GM19463 (cell line): ENCODE measurements around the gene MORN5.

Experiments
- ATAC-seq: cut with Tn5 transposase; IDR thresholded peaks from one replicate; pipeline ENCODE4 v1.9.1; 2021; ENCODE audit warnings: mild to moderate bottlenecking, moderate library complexity; ENCODE audit not compliant: unreplicated experiment

MORN5 gene

DNA sequence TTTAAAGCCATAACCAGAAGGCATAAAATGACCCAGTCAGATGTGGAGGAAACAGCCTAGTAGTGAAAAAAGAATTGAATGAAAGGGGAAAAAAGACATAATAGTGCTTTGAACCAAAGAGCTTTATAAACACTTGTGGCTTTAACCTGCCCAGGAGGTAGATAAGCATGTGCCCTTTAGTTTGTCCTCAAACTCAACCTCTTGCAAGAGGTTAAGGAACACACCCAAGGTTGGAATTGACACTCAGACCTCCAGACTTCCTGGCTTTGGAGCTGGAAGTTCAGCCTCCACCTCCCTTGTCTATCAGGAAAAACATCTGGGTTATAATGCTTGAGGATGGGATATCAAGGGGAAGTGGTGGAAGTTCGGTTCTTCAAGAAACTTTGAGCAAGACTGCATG, 16.4 kb upstream of the MORN5 start:
- no peak for ATAC-seq

DNA sequence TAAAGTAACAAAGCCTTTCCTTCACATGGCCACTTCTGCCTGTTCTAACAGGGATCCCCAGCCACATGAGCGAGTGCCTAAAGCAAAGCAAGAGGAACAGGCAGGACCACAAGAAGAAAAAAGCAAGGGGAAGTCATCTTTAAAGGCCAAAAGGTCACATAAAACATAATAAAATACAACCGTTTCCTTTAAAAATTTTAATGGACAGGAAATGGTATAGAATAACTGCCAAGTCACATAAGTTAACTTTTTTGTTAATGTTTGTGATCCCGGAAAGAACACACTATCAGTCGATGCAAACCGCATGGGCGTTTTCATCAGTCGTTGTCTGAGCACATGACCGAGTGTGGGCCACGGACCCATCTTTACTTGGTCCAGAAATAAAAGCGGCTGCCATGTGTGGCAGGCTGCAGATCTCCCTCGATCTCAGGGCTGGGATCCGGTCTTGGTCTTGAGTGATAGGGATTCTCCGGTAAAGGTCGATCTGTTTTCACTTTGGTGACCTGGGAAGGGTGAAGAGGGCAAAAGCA, 15.8 kb upstream of the MORN5 start:
- ATAC-seq, result no peak

GRCh38 chr9:122144836-122145591, 14.7 kb upstream of the MORN5 start:
- ATAC-seq, result no peak

DNA sequence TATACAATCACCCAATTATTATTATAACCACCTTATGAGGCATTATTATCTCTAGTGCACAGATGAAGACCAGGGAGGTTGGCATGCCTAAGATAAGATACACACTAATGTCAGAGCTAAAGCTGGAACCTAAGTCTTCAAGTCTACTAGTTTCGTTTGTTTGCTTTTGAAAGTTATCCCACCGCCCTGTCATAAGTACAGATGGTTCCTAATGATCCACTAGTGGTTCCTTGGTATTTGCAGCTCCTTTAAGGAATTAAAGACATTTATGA, 14.2 kb upstream of the MORN5 start:
- ATAC-seq, result no peak

DNA sequence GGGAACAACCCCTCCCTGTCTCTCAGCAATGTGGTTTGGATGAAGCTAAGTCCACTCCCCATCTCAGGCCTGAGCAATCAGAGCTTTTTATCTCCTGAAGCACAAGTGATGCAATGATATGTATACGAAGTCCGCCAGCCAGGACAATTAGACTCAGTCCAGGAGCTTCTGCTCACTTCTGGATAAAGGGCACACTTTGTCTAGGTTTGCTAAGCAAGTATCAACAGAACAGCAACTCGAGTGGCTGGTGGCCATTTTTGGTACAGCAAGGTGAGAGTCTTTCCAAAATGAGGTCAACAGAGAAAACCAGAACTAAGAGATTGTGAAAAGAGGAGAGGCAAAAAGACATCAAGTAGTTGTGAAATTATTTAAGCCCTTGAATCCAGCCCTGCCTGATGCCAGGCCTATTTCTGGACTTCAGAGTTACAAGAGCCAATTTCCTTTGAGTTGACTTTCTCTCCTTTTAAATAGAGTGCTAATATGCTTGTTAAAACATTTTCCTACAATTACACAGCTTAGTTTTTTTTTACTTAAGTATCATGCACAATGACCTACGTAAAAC, 8.4 kb upstream of the MORN5 start:
- no peak for ATAC-seq

DNA sequence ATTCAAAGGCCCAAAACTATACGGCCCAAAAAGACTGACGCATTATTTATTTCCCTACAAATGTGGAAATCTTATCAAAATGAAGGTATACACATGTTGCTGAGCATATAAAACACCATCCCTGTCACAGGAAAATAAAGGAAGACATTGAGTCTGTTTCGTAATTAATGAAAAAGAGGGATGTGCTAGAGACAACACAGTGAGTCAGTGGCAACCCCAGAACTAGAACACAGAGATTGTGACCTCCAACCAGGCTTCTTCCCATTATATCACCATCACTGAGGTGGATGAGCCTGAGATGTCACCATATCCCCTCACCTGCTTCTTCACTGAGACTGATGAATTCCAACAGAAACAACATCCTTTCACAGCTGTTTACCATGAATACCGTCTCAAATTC, 3.9 kb upstream of the MORN5 start:
- no peak for ATAC-seq

GRCh38 chr9:122158202-122158601, 1.5 kb upstream of the MORN5 start:
- peak; percentile 44 for ATAC-seq

- ATAC-seq, result no peak
Observed at GRCh38 chr9:122159925-122160246, 178 bp downstream of the MORN5 start.

DNA sequence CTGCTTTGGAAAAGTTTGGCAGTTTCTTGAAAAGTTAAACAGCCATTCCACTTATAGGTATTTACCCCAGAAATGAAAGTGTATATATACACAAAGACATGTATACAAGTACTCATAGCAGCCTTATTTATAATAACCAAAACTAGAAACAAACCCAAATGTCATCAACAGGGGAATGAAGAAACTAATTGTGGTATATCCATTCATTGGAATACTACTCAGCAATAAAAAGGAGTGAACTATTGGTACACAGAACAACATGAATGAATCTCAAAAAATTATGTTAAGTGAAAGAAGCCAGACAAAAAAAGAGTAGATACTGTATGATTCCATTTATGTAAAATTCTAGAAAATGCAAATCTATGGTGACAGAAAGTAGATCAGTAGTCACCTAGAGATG, 2.7 kb downstream of the MORN5 start:
- no peak for ATAC-seq

DNA sequence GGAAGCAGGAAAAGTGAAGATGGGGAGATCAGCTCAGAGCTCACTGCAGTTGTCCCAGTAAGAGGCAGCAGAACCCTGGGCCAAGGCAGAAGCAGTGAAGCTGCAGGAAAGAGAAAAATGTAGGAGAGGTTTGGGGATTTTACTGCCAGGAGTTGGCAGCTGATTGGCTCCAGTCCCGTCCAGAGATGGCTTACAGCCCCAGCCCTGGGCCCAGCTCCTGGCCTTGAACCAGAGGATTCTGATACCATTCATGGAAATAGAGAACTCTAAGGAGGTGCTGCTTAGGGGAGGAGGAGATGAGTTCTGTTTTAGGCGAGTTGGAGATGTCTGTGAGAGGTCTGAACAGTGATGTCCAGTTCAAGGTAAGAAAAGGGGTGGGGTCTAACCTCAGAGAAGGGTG, 4.6 kb downstream of the MORN5 start:
- ATAC-seq, result no peak

DNA sequence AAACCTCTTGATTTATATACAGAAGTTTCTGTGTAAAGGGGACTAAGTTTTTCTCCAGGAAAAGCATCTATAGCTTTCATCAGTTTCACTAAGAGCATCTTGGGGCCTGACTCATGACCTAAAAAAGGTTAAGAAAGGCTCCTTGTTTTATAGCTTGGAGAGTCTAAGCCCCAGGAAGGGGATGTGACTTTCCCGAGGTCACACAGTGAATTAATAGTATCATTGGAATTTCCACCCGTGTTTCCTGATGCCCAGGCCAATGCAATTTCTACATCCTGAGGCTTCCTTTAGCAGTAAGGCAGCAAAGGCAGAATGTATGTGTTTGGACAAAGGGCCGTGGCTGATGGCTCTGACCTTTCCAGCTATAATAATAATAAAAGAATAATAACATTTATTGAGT, 8.6 kb downstream of the MORN5 start:
- ATAC-seq, result no peak

DNA sequence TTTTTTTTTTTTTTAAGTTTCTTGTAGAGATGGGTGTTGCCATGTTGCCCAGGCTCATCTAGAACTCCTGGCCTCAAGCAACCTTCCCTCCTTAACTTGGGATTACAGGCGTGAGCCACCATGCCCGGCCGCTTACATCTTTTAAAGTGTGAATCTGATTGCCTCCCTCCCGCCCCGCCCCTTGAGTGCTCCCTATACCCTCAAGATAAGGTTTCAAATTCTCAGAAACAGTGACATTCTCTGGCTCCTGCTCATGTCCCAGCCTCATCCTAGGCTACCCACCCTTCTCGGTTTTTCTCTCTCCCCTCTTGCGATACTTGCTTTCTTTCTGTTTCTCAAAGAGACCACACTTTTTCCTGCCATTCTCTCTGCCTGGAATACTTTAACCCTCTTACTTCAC, 12.4 kb downstream of the MORN5 start:
- ATAC-seq, result no peak

DNA sequence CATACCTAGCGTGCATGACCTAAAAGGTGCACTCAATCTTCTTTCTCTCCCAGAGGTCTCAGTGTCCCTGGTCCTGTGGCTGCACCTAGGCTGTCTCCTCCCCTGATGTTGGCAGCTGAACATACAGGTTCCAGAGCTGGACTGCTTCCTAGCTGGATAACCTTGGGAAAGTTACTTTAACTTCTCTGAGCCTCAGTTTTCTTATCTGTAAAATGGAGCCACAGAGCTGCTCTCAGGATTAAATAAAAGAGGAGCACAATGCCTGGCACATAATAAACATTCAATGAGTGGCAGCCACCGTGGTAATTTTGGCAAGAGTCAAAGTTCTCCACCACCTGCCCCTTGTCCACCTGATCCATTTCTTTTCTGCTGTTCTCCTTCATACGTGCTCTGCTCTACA, 14.0 kb downstream of the MORN5 start:
- ATAC-seq, result no peak

GRCh38 chr9:122176916-122177315, 17.2 kb downstream of the MORN5 start:
- ATAC-seq, result no peak

GRCh38 chr9:122179054-122179689, 19.5 kb downstream of the MORN5 start:
- no peak for ATAC-seq

DNA sequence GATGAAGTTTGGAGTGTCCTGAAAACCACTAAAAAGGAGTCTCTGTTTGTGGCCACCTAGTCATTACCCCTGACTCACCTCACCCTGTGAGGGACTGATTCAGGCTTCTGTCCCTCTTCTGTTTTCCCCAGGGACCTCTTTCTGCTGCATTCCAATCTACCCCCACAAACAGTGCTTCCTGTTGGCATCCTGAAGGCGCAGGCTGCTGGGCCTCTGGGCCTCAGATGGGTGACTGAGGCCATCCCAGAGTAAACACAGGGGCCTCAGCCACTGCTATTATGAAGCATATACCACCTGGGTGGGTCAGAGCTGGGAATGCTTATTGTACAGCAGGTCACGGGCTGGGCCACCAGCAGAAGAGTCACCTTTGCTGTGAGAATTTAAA, 20.0 kb downstream of the MORN5 start:
- ATAC-seq, result no peak

DNA sequence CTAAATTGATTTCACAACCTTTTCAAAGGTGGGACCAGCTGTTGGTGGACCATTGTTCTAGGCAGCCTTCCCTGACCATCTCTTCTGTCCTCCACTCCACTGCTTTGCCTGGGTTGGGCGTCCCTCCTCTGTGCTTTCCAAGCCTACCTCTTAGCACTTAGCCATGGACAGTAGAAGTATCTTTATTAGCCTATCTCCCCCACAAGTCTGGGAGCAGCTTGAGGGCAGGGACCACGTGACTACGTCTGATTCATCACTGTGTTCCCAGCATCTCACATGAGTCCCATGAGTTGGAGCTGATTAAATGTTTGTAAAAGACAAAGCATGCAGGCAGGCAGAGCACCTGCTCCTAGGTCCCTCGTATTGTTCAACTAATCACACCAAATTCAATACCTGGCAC, 20.9 kb downstream of the MORN5 start:
- ATAC-seq, result no peak

DNA sequence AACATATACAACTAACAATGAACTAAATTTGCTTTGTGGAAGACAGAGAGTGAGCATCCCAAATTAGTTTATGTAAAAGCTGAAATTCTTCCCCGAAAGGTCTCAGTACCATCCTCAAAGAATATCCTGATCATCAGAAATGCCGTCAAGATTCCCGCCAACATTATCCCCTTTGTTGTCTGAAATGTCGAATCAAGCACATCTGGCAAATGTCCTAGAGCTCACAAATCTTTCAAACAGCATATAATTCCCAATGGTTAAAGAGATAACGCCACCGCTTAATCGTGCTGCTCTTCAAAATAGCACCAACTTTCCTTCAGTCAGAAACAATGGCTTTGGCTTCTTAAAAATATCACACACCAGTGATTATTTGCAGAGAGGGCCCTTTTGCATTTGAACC, 23.8 kb downstream of the MORN5 start:
- no peak for ATAC-seq

DNA sequence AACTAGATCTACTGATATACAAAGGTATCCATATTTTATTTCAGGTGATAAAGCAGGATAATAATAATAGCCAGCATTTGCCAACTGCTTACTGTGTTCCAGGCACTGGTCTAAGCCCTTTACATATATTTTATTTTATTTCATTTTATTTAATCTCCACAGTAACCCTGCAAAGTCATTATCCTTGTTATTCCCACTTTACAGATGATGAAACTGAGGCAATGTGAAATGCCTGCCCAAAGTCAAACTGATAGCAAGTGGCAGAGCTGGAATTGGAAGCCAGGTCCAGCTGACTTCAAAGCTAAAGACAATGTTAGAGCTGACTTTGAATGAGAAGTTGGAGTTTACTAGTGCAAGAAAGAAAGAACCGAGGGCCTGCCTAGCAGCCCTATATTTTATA, 24.8 kb downstream of the MORN5 start:
- ATAC-seq, result no peak

DNA sequence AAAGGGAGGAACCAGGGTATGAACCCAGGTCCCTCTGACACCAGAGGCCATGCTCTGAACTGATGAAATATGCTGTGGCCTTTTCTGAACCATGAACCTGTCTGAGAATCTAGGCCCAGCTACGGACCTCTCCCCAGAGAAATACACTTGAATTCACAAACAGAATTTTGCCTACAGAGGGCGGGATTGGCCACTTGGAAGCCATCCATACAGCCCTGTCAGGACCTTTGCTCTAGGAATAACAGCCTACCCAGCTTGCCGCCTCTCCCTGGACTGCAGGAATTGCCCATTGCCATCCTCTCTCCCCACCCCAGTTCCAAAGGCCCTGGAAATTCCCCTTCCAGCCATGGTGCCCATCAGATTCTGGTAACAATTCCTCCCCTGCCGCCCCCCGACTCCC, 26.6 kb downstream of the MORN5 start:
- no peak for ATAC-seq

- ATAC-seq, result no peak
Observed at GRCh38 chr9:122186777-122187470, 27.2 kb downstream of the MORN5 start.

DNA sequence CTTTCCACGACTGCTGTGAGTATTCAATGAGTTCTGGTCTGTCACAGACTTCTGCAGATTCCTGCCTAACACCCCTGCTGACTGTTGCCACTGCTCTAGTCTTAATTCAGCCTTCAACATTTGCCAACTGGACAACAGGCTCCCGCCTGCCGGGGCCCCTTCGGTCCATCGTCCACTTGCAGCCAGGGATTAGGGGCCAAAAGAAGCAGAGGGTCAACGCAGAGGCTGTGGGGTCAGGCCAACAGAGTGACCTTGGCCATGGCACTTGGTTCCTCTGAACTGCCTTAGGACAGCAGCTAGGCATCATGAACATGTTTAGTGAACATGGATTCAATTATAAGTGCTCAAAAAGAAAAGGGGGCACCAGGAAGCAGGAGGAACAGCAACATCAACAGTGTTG, 28.7 kb downstream of the MORN5 start:
- no peak for ATAC-seq
